ENCODE data around the gene WNT11.

- TF ChIP-seq POLR2AphosphoS5 (IDR thresholded peaks at IDR 0.05; ENCODE audit: borderline replicate concordance, low read depth, low read length) (no peak), EZH2 (IDR thresholded peaks at IDR 0.05) (no peak), FOXP2 (optimal IDR thresholded peaks at IDR 0.05; ENCODE audit: control extremely low read depth, extremely low read length, insufficient read depth) (no peak)
These were observed 39.4 kb upstream of the WNT11 start for GRCh38 chr11:76245720-76246119.

All from SK-N-MC (cell line).